Adrenal gland (tissue), 5 donors: ENCODE data around the gene CLIP2.

Experiments used
- CTCF ChIP-seq, 6 experiments: fragments of 450-650 bp in 4 of 6; fragments of 200-600 bp in 2 of 6; sonication (generic) in 1 of 6; IDR thresholded peaks; 1 replicate in 5 of 6; 2 replicates in 1 of 6; pipeline versions ENCODE4 v1.5.1 to v1.8.0; 2016 to 2021; ENCODE audit warnings: antibody characterized with exemption in 6 of 6, mild to moderate bottlenecking in 2 of 6, moderate library complexity in 1 of 6
- POLR2A ChIP-seq, 2 donors: fragments of 450-650 bp; IDR thresholded peaks; one replicate each; pipeline ENCODE4 v1.6.1; 2017; ENCODE audit warnings: antibody characterized with exemption in 2 of 2, mild to moderate bottlenecking in 2 of 2, moderate library complexity in 1 of 2
- donor health status: DM: no; HTN: no; CAD: no.

- TF ChIP-seq CTCF (IDR thresholded peaks at IDR 0.05) (no peak), POLR2A (IDR thresholded peaks at IDR 0.05) (no peak)
Observed at GRCh38 chr7:74242122-74242443, 47.1 kb upstream of the CLIP2 start.
